Fibroblast of skin of abdomen (primary cell): ENCODE data around the gene IGFBP4.

Source experiments
- DNase-seq: peaks from one replicate; pipeline ENCODE4 v3.0.0-alpha.2; 2013

Gene IGFBP4

DNA sequence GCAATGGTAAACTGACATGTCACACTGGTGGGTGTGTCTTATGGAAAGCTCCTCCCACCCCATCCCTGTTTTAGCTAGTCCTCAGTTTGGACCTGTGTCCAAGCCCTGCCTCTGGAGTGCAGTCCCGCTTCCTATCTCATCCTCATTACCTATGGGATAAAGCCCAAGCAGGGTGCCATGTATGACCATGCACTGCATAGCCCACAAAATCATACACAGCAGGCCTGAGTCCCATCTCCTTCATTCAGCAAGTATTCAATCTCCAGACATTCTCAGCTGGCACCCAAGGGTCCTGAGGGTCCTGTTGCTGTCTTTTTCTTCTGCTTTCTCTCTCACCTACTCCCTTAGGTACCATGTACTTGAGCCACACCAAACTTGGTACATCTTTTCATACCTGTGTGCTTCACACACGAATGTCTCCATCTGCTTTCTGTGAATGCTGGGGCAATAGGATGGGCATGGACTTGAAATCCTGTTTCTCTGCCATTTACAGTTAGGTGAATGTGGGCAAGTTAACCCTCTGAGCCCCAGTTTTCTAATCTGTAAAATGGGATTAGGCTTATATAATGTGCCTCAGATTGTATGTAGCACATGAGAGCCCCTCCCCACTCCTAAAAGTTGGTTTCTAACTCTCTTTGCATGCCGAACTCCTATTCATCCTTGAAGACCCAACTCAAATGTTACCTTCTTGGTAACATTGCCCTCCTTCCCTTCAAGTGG is 29.6 kb downstream of the IGFBP4 start:
- no peak for DNase-seq

DNA sequence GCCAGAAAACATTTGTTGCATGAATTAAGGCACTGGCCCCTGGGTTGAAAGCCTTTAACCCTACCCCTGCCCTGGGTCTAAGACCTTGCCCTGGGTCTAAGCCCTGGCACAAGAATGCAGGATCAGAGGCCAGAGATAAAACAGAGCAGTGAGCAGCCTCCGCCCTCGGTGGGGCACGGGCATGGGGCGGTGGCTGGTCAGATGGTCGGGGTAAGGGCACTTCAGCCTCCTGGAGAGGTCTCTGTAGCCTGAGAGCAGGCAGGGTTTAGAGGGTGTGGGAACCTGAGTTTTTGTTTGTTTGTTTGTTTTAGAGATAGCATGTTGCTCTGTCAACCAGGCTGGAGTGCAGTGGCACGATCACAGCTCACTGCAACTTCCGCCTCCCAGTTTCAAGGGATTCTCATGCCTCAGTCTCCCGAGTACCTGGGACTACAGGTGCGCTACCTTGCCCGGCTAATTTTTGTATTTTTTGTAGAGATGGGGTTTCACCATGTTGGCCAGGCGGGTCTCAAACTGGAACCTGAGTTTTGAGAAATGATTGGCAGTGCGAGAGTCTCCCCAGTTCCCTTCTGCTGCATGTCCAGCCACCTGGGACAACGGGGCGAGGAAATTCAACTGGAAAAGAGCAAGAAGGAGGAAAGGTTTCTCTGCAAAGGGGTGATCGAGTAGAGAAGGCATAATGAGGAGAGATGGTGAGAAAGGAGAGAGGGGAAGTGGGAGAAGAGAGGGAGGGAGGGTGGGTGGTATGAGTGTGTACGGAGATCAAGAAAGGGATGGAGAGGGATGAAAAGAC is 30.5 kb downstream of the IGFBP4 start:
- no peak for DNase-seq

DNA sequence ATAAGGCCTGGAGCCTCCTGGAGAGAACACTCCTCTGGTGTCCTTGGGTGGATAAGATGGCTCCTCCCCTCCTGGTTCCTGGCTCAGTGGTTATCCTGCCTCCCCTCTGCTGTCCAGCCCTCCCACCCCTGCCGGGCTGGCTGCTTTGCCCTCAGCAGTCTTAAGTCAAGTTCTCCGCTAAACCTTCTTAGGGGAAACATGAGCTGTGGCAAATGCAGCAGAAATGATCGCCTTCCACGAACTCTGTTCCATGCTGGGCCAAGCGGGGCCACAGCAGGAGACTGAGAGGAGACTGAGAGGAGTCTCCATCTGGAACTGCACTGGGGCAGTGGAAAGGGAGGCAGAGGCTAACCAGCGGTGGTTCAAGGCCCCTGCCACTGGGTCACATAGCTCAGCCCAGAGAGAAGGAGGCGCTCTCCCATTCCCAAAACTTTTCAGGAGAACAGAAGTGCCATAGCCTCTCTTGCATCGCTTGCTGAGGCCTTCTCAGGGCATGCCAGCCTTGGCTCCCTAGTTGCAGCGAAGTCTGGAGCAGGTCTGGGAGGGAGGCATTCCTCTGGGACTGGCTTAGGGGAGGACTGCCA is 31.3 kb downstream of the IGFBP4 start:
- no peak for DNase-seq

DNA sequence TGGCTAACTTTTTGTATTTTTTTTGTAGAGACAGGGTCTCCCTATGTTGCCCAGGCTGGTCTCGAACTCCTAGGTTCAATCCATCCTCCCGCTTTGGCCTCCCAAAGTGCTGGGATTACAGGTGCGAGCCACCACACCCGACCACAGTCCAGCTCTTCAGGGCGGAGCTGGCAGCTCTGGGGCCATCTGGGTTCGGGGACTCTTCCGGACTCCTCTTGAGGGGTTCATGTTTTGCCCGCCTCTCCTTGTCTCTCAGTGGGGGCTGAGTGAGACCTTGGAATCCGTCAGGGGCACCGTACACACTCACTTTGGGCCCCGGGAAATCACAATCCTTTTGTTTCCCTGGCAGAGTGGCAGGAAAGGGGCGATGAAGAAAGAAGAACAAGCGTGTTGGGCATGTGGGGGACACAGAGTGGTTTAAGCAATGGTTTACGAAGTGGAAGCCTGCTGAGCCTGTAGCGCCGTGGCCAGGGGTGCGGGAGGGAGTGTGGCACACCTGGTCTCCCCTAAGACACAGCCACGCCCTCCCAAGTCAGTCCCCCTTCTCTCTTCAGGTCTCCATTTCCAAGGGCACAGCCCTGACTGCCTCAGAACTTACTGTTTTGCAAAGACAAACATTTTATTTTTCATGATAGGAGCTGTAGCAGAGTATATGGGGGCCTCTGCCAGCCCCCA is 32.1 kb downstream of the IGFBP4 start:
- DNase-seq = no peak

DNA sequence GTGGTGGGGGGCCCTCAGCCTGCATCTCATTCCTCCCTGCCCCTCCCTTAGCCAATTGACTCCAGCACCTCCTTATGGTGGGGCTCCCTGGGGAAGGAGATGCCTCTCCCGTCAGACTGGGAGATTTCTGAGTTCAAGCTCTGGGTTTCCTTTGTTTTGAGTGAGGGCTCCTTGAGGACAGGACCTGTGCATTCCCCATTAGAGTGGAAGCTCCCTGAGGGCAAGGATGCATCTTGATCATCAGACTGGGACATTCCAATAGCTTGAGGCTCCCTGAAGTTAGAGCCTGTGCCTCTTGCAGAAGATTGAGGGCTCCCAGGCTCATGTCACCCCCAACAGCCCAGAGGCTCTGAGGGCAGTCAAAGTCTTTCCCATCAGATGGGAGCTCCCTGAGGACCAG is 34.5 kb downstream of the IGFBP4 start:
- DNase-seq = no peak

DNA sequence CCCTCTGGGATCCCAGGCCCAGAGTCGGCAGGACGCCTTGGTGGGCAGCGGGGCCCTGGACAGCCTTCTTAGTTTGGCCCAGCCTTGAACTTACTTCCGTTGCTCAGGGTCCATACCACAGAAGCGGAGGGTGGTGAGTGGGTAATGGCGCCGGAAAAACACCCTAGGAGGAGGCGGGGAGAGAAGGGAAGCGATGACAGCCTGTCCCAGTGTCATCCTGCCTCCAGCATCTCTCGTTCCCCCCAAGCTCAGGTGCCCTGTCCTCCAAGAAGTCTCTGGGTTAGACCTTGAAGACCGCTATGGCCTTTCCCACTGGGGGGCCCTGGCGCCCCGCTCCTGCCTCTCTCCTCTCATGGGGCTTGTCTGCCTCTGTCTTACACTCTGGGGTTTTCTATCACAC is 35.2 kb downstream of the IGFBP4 start:
- DNase-seq = no peak

DNA sequence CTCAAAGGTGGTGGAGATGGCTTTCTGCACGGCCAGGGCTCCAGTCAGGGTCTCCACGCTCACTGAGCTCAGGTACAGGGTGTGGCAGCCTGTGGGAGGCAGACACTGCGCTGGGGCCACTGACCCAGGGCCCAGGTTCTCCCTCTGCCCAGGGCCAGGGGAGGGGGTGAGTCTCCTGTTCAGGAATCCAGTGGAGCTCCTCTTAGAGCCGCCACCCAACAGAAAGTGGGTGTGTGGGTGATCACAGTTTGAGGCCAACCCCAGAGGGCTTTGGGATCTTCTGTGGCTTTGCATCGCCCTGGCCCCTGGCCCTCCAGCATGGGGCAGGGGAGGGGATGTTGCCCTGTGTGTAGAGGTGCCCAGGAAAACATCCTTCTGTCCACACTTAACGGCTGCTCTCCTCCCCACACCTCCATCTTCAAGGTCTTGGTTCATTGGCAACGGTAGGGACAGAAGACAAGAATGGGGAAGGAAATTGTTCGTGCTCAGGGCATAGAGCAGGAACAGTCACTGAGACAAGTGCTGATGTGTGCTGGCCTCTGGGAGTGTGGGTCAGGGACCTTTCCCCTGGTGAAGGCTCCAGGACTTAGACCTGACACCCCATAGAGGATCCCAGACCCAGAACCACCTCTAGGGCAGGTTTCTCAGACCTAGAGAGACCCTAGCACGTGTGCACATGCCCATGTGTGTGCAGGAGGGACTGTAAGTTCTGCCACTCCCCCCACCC is 36.7 kb downstream of the IGFBP4 start:
- DNase-seq = no peak

DNA sequence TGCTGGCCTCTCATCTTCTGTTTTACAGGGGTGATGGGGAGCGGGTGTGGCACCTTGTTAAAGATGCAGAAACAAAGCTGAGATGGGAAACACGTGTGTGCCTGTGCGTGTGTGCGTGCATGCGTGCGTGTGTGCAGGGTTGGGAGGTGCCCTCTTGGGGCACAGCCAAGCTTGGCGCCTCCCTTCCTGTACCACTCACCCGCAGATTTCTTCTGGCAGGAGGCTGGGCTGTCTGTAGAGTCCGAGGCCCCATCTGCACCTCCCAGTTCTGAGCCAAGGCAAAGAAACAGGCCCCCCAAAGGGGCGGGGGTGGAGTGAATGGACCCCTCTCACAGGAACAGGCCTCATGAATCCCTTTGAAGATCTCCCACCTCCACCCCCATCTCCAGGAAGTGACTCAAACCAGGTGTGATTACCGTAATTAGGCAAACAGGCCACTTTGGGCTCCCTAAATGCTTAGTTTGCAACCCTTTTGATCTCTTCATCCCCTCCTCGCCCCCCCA is 37.3 kb downstream of the IGFBP4 start:
- DNase-seq = no peak

DNA sequence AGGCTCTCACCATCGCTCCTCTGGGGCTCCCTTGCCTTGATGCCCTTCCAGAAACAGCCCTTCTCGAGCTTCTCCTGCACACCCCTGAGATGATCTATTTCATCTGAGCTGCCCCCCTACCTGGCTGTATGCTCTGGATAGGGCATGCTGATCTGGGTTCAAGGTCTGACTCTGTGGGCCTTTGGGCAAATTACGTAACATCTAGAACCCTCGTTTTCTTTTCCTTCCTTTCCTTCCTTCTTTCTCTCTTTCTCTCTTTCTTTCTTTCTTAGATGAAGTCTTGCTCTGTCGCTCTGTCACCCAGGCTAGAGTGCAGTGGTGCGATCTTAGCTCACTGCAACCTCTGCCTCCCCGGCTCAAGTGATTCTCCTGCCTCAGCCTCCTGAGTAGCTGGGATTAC is 37.9 kb downstream of the IGFBP4 start:
- DNase-seq = no peak

DNA sequence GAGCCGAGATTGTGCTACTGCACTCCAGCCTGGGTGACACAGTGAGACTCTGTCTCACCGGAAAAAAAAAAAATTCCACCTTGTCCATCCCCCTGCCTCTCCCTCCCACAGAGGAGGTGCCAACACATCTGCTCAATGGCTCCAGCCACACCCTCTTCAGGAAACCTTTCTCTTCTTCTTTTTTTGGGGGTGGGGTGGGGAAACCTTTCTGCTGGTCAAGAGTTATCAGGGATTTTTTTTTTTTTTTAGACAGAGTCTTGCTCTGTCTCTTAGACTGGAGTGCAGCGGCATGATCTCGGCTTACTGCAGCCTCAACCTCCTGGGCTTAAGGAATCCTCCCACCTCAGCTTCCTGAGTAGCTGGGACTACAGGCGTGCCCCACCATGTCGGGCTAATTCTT is 39.5 kb downstream of the IGFBP4 start:
- DNase-seq = no peak

DNA sequence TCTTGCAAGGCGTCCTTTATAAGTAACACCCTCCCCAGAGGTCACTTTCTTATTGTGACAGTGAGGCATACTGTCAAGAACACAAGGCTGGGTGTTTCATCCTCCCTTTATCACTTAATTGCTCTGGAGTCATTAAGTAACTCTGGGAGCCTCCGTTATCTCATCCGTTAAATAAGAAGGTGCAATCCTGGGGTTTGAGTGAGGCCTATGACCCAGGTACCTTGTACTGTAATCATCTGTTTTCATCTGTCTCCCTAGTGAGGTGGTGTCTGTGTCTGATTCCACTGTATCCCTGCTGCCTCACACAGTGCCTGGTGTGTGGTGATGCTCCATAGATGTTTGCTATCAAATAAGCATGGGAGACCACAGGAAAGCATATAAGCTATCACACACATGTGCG is 40.4 kb downstream of the IGFBP4 start:
- DNase-seq = no peak

DNA sequence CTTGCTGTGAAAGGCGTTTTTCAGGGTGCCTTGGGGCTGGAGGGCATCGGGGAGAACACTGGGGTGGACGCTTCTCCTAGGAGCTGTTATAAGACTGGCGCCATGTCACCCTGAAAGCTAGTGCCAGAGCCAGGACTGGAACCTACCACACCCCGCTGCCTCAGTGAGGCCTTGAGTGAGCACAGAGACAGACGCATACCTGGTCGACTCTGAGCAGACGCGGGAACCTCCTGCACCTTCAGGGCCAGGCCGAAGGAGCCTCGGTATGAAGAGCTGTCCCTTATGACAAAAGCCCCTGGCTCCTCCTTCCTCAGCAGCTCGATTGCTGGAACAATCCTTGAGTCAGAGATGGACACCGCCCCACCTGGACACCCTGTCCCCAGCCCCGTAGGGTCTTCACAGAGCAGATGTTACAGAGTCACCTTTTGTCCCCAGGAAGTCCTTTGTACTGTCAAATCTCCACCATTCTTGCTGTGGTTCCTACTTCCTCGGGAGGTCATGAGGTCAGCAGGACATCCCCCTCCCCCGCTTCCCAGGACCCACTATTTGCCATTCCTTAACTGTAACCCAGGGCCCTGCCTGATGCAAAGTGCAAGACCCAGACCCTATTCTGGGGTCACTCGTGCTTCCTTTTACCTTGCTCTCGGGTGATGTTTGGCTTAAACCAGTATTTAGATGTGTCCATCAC is 41.2 kb downstream of the IGFBP4 start:
- DNase-seq = no peak

DNA sequence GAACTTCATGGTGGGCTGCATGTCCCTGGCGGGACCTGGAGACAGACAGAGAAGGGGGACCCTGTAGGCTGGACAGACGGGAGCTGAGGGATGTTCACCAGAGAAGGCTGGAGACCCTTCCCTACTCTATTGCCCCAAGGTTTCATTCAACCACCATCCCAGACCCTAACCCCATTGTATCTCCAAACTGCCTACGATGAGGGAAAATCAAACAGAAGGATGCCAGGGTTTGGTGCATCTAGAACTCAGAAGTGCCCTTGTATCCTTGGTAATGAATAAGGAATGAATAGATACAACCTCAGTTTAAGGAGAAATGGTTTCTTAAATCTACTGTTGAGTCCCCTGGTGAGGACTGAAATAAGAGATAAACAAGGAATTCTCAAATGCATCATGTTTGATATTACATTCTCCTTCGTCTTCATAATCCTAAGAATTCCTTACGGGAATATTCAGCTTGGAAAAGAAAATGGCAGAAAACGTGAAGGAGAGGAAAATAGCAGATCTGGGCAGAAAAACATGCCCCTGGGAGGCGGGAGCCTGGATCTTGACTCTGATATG is 41.8 kb downstream of the IGFBP4 start:
- no peak for DNase-seq

DNA sequence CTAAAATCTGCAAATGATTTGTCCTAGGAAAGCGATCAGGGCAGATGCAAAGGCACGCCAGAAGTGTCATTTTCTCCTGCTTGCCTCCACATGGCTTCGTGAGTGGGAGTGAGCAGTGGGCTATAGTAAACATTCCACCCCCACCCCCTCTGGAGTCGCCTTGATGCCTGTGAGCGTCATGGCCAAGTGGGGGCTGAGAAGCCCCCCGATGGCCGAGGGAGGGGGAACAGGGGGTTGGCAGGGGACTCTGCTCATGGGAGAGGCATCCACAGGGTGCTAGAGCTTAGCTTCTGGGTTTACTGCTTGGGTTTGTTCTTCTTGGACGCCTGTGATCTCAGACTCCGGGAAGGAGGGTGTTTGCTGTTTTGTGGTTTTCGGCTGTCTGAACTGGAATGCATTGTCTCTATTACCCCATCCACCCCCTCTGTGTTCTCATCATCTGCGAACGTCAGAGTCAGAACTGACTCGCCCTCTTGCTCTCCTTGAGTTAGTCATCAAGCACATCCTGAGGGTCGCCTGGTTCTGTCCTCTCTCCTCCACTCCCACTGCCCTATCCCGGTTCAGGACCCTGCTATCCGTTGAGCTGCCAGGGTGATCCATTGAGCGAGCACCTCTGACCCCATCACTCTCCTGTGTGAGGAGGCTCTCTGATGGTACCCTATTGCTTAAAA is 42.7 kb downstream of the IGFBP4 start:
- DNase-seq = peak; percentile 99

DNA sequence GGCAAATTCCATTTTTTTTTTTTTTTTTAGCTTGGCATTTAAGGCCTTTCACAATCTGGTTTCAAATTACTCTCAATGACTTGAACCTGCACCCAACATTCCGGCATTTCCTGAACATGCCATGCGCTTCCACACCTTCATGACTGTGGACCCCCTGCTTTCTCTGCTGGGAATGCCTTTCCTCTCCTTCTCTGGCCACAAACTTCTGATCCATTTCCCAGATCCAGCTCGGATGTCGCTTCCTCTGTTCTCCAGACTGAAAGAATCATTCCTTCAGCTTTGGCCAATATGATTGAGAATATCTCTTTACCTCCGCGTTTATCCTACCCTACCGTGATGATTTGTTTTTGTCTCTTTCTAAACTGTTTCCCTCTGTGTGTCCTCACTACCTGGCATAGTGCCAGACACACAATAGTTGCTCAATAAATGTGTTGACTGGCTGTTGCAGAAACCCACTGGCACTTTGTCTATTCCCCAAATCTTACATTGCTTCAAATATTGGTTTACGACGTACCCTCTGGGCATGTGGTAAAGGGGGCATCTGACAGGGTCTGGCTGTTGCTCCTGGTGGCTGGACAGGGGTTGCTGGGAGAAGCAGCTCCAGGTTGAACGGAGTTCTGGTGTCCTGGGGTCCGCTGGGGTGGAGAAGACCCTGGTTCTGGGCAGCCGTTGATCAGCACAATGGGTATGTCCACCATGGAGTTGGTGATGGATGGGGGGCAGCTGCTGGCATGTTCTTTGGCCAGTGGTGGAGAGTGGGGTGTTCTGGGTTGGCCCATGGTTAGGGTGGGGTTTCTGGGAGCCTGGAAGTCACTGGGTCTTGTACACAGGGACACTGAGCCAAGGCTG is 43.5 kb downstream of the IGFBP4 start:
- DNase-seq = peak; percentile 92

DNA sequence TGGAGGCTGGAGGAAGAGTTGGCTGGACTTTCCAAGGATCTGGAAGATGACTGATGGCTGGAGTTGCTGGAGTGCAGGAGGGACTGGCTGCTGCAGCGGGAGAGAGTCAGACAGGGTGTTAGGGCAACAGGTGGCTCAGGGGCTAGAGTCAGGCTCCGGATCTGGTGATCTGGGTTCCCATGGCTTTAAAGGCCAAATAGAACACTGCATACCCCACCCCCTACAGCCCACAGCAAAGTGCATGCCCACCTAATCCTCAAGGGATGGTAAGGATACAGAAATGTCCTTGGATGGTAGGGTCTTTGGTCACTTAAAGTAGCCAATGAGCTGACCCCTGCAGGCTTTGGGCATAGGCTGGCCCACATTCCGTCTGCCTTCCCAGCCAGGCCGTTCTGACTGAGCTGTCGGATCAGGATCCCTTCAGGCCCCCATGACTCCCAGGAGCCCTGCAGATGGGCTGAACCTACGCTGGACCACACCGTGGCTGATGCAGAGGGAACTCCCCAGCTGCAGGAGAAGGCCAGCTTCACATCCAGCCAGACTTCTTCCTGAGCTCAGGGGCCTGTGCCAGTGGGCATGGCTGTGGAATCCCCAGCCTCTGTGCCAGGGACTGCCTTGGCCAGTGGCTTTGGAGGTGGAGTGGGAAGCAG is 44.2 kb downstream of the IGFBP4 start:
- DNase-seq = no peak

DNA sequence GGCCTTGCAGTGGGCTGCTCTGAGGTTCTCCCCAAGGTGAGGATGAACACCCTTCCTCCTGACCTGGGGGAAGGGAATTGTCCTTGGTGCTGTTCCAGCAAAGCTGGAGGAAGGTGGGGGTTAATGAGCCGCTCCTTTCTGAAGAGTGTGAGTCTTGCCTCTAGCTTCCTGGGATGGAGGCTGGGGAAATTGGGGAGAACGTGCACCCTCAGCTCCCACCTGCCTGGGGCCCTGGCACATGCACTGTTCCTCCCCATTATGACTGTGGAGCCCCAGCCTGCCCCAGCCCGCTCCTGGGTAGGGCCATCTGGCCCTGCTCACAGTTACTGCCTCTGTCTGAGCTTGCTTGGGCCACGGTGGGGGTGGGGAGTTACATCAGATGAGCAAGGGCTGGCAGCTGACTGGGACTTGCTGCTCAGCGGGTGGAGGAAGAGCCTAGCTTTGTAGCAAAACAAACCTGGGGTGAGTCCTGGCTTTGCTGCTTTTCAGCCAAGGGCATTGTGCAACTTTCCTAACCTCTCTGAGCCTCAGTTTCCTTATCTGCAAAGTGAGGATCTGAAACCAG is 47.1 kb downstream of the IGFBP4 start:
- DNase-seq = peak; percentile 81

DNA sequence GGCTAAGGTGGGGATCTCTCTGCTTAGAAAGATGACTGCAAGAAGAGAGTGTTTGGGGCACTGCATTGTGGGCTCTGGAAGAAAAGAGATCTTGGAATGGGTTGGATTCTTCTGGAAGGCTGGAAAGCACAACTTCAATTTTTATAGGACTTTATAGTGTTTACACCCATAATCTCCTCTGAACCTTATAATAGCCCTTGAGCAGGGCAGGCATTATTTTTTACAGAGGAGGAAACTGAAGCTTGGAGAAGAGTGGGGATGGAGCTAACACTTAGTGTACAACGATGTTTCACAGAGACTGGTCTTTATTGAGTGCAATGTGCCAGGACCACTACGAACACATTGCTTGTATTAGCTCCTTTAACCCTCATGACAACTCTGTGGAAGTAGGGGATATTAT is 47.7 kb downstream of the IGFBP4 start:
- no peak for DNase-seq

DNA sequence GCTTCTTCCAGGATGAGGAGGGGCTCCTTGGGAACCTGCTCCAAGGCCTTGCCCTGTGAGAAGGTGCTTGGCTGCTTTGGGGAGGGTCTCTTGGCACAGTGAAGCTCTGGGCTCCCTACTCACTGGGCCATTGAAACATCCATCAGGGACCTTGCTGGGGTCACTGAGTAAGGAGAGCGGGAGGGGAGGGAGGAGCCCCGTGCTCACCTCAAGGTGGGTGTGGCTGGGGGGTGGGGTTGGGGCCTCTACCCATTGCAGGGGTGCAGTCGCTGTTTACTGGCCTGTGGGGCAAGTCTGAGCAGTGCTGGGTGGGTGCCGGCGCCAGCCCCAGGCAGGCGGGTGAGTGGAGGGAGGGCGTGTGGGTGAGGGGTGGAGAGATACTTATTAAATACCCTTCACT is 48.2 kb downstream of the IGFBP4 start:
- DNase-seq = no peak
